Mesenchymal stem cell (in vitro differentiated cells and primary cell): ENCODE measurements around the gene NDUFS4.

ENCODE experiments used
- DNase-seq: peaks from one replicate; pipeline ENCODE4 v3.0.0-alpha.2; 2013
- H2AFZ ChIP-seq: one replicate; pipeline ENCODE4 v1.6.1; 2013; ENCODE audit warnings: low read depth, mild to moderate bottlenecking, control low read depth, inconsistent platforms, low read length, moderate library complexity
- H2AK5ac ChIP-seq: 2 replicates; pipeline ENCODE4 v1.6.1; 2013; ENCODE audit warnings: low read length, moderate library complexity, mild to moderate bottlenecking, inconsistent platforms; ENCODE audit not compliant: severe bottlenecking
- H2BK120ac ChIP-seq: one replicate; pipeline ENCODE4 v1.6.1; 2013; ENCODE audit warnings: low read depth, mild to moderate bottlenecking, inconsistent platforms, low read length, moderate library complexity
- H2BK12ac ChIP-seq, 2 experiments: one replicate each; pipeline ENCODE4 v1.6.1; 2013; ENCODE audit warnings: inconsistent platforms in 2 of 2, low read length in 2 of 2, mild to moderate bottlenecking in 2 of 2, moderate library complexity in 2 of 2, control low read depth in 1 of 2
- H2BK15ac ChIP-seq: one replicate; pipeline ENCODE4 v1.6.1; 2013; ENCODE audit warnings: mild to moderate bottlenecking, low read depth, inconsistent platforms; ENCODE audit not compliant: poor library complexity, severe bottlenecking
- H2BK5ac ChIP-seq: 2 replicates; pipeline ENCODE4 v1.6.1; 2013; ENCODE audit warnings: low read depth, mild to moderate bottlenecking, low read length, control low read depth, inconsistent platforms; ENCODE audit not compliant: poor library complexity, severe bottlenecking
- H3K14ac ChIP-seq, 2 experiments: one replicate each; pipeline ENCODE4 v1.6.1; 2013; ENCODE audit warnings: inconsistent platforms in 2 of 2, low read length in 2 of 2, control low read depth in 1 of 2, mild to moderate bottlenecking in 1 of 2, moderate library complexity in 1 of 2
- H3K18ac ChIP-seq, 2 experiments: one replicate each; pipeline ENCODE4 v1.6.1; 2013; ENCODE audit warnings: inconsistent platforms in 2 of 2, low read length in 2 of 2, control low read depth in 1 of 2, low read depth in 1 of 2, mild to moderate bottlenecking in 1 of 2
- H3K23ac ChIP-seq, 2 experiments: one replicate each; pipeline ENCODE4 v1.6.1; 2013; ENCODE audit warnings: inconsistent platforms in 2 of 2, low read length in 2 of 2, mild to moderate bottlenecking in 2 of 2, moderate library complexity in 2 of 2, control low read depth in 1 of 2
- H3K27ac ChIP-seq: 2 replicates; pipeline ENCODE4 v1.5.1; 2013; ENCODE audit warnings: mild to moderate bottlenecking, moderate library complexity, low read length, control low read depth, inconsistent platforms; ENCODE audit not compliant: poor library complexity, severe bottlenecking
- H3K27me3 ChIP-seq, 2 experiments: 2 replicates each; pipeline versions ENCODE4 v1.6.1 to v1.7.0; 2013; ENCODE audit warnings: low read length in 2 of 2, mild to moderate bottlenecking in 2 of 2, moderate library complexity in 2 of 2, control low read depth in 1 of 2, inconsistent platforms in 1 of 2; ENCODE audit not compliant: control insufficient read depth in 1 of 2, insufficient read depth in 1 of 2
- H3K36me3 ChIP-seq, 2 experiments: 2 replicates each; pipeline versions ENCODE4 v1.6.1 to v1.7.0; 2013; ENCODE audit warnings: low read length in 2 of 2, control low read depth in 1 of 2, inconsistent platforms in 1 of 2, low read depth in 1 of 2, mild to moderate bottlenecking in 1 of 2; ENCODE audit not compliant: insufficient read depth in 2 of 2, control insufficient read depth in 1 of 2
- H3K4ac ChIP-seq, 2 experiments: one replicate each; pipeline ENCODE4 v1.6.1; 2013; ENCODE audit warnings: inconsistent platforms in 2 of 2, low read length in 2 of 2, mild to moderate bottlenecking in 2 of 2, moderate library complexity in 2 of 2, control low read depth in 1 of 2, low read depth in 1 of 2
- H3K4me1 ChIP-seq: 2 replicates; pipeline ENCODE4 v1.6.1; 2013; ENCODE audit warnings: low read depth, low read length, control low read depth; ENCODE audit not compliant: control insufficient read depth, insufficient read depth
- H3K4me2 ChIP-seq: 2 replicates; pipeline ENCODE4 v1.6.1; 2013; ENCODE audit warnings: low read length, mild to moderate bottlenecking, inconsistent platforms; ENCODE audit not compliant: poor library complexity, severe bottlenecking
- H3K4me3 ChIP-seq, 2 experiments: 2 replicates each; pipeline versions ENCODE4 v1.5.1 to v1.7.0; 2013; ENCODE audit warnings: low read length in 2 of 2, mild to moderate bottlenecking in 2 of 2, control low read depth in 1 of 2, low read depth in 1 of 2; ENCODE audit not compliant: insufficient read depth in 1 of 2
- H3K79me1 ChIP-seq: replicated peaks from 2 replicates; pipeline ENCODE4 v1.6.1; 2013; ENCODE audit warnings: mild to moderate bottlenecking, control low read depth, low read length, inconsistent platforms; ENCODE audit not compliant: poor library complexity, severe bottlenecking
- H3K9ac ChIP-seq: 2 replicates; pipeline ENCODE4 v1.7.0; 2013; ENCODE audit warnings: mild to moderate bottlenecking, low read length, moderate library complexity
- H3K9me3 ChIP-seq: 2 replicates; pipeline ENCODE4 v1.7.0; 2013; ENCODE audit warnings: mild to moderate bottlenecking, low read length; ENCODE audit not compliant: control insufficient read depth
- H4K8ac ChIP-seq: one replicate; pipeline ENCODE4 v1.6.1; 2013; ENCODE audit warnings: inconsistent platforms, mild to moderate bottlenecking, low read length, moderate library complexity
- H4K91ac ChIP-seq: one replicate; pipeline ENCODE4 v1.6.1; 2013; ENCODE audit warnings: mild to moderate bottlenecking, low read length, inconsistent platforms
- WGBS: methylation state at CpG from one replicate; pipeline ENCODE4 v1.1.7; 2013; ENCODE audit warnings: mixed read lengths; 5-methylcytosine and 5-hydroxymethylcytosine counted together

The NDUFS4 gene

GRCh38 chr5:53714667-53715010 lies 154.2 kb downstream of the NDUFS4 start:
- no peak overlapping the region for H3K18ac ChIP-seq
- no peak overlapping the region for H3K4ac ChIP-seq
- no peak overlapping the region for H2BK120ac ChIP-seq
- H3K4me3 ChIP-seq, result no peak overlapping the region
- no peak overlapping the region for H3K9ac ChIP-seq
- H2AFZ ChIP-seq, result no peak overlapping the region
- no peak overlapping the region for H3K14ac ChIP-seq
- no peak for DNase-seq
- H2BK5ac ChIP-seq, result no peak overlapping the region
- no peak overlapping the region for H3K27ac ChIP-seq
- H3K27me3 ChIP-seq, result no peaks in the 10 kb centered on the region
- no peak overlapping the region for H2BK12ac ChIP-seq
- no peak overlapping the region for H2AK5ac ChIP-seq
- H3K23ac ChIP-seq, result no peak overlapping the region
- no peak overlapping the region for H3K4me2 ChIP-seq
- H2BK15ac ChIP-seq, result no peak overlapping the region
- H3K79me1 ChIP-seq, result no peaks in the 10 kb centered on the region
- no peaks in the 10 kb centered on the region for H3K36me3 ChIP-seq
- peaks cover 28% of the 10 kb centered on the region for H3K9me3 ChIP-seq
- no peak overlapping the region for H4K8ac ChIP-seq
- no peaks in the 10 kb centered on the region for H3K4me1 ChIP-seq
- no peak overlapping the region for H4K91ac ChIP-seq

- Histone ChIP-seq H3K4me2 (no peak overlapping the region), H3K9ac (no peak overlapping the region), H4K8ac (no peak overlapping the region)
Measured at GRCh38 chr5:53726121-53726520, 165.7 kb downstream of the NDUFS4 start.

GRCh38 chr5:53730943-53731342 lies 170.5 kb downstream of the NDUFS4 start:
- H3K4me3 ChIP-seq, result no peak overlapping the region
- no peak overlapping the region for H2AFZ ChIP-seq
- no peak overlapping the region for H2BK15ac ChIP-seq
- H2BK5ac ChIP-seq, result no peak overlapping the region
- no peak overlapping the region for H3K18ac ChIP-seq
- no peak overlapping the region for H2BK12ac ChIP-seq
- WGBS, result no CpG with 5 or more reads among the region's 1 CpG
- H4K8ac ChIP-seq, result no peak overlapping the region
- no peak overlapping the region for H3K9ac ChIP-seq
- no peak overlapping the region for H3K27ac ChIP-seq
- no peak overlapping the region for H3K14ac ChIP-seq
- no peak overlapping the region for H4K91ac ChIP-seq
- H3K4ac ChIP-seq, result no peak overlapping the region
- no peaks in the 10 kb centered on the region for H3K79me1 ChIP-seq
- no peak overlapping the region for H2BK120ac ChIP-seq
- no peak for DNase-seq
- no peaks in the 10 kb centered on the region for H3K4me1 ChIP-seq
- no peak overlapping the region for H3K4me2 ChIP-seq
- no peak overlapping the region for H2AK5ac ChIP-seq
- H3K23ac ChIP-seq, result no peak overlapping the region
- no peaks in the 10 kb centered on the region for H3K27me3 ChIP-seq
- no peaks in the 10 kb centered on the region for H3K36me3 ChIP-seq
- H3K9me3 ChIP-seq, result no peaks in the 10 kb centered on the region

More at GRCh38 chr5:53726121-53726520, 165.7 kb downstream of the NDUFS4 start:
- Histone ChIP-seq H2BK120ac (no peak overlapping the region), H3K79me1 (no peaks in the 10 kb centered on the region), H2BK5ac (no peak overlapping the region), H3K9me3 (no peaks in the 10 kb centered on the region), H3K14ac (no peak overlapping the region), H3K36me3 (no peaks in the 10 kb centered on the region), H2AK5ac (no peak overlapping the region), H3K18ac (no peak overlapping the region), H3K23ac (no peak overlapping the region), H3K4ac (no peak overlapping the region), H2BK15ac (no peak overlapping the region), H3K27me3 (no peaks in the 10 kb centered on the region), H3K4me1 (no peaks in the 10 kb centered on the region), H2AFZ (no peak overlapping the region), H3K27ac (no peak overlapping the region), H4K91ac (no peak overlapping the region), H3K4me3 (no peak overlapping the region), H2BK12ac (no peak overlapping the region)
- no peak for DNase-seq
- 94% methylated on average over 2 of the region's 3 CpGs for WGBS
